GM23338 (cell line): ENCODE measurements around the gene PHF8. TPM values are rescaled to one million over a fixed set of nuclear protein-coding genes. Genes with fewer than 3 reads are reported as not detected.

Source experiments
- polyA plus RNA-seq: library from polyadenylated mRNA; unstranded; fragments of >200 nt; fragmentation: Nextera tagmentation; extraction: Ambion mirVana; gene quantifications from 2 replicates; pipeline ENCODE4 v1.2.1, GENCODE V29; 2016
- small RNA-seq: library from RNA; depleted of rRNA; stranded (forward); fragments of <200 nt; gene quantifications from one replicate; pipeline ENCODE3, GENCODE V24; 2014; ENCODE audit warnings: low replicate concordance
- total RNA-seq: library from RNA; depleted of rRNA; stranded (reverse); fragments of >200 nt; shearing (Covaris generic); gene quantifications from 2 replicates; pipeline ENCODE4 v1.2.3, GENCODE V29; 2014; rRNA removed

PHF8 gene
- total and polyA plus RNA-seq, 2 experiments from 2014 or later: 12.8 to 30.6 TPM

Small RNA genes within 50 kb of the gene (small RNA-seq; reads per million reads assigned to genes)
- gene RNA5SP505: 1.1 reads per million, percentile 64 among the genes with 10 or more reads in this experiment

Other genes with a start within 250 kb of the PHF8 start
- gene FAM120C, start 138.8 kb upstream of the PHF8 start, total RNA-seq: 5.6 and 9.8 TPM in 2 replicates
- gene FAM120C, start 138.8 kb upstream of the PHF8 start, polyA plus RNA-seq: 9.1 and 9.3 TPM in 2 replicates